Fibroblast of mammary gland (primary cell): Measurements from ENCODE around the gene COL1A2.
A peak's percentile ranks its signal among the peaks of the same experiment; 100 is the strongest.

ENCODE experiments used
- DNase-seq: peaks from one replicate; pipeline ENCODE4 v3.0.0-alpha.2; 2010; ENCODE audit warnings: low read depth
- H3K4me3 ChIP-seq: 2 replicates; pipeline ENCODE4 v1.5.1; 2011; ENCODE audit warnings: low read depth, mild to moderate bottlenecking, low read length, moderate library complexity; ENCODE audit not compliant: control insufficient read depth
- TF ChIP-seq, protein P1 (sequence below): conservative IDR thresholded peaks from 2 replicates; pipeline ENCODE4 v1.5.1; 2011; ENCODE audit warnings: low read depth, low read length, inconsistent platforms; ENCODE audit not compliant: control insufficient read depth, insufficient read depth

The COL1A2 gene

DNA sequence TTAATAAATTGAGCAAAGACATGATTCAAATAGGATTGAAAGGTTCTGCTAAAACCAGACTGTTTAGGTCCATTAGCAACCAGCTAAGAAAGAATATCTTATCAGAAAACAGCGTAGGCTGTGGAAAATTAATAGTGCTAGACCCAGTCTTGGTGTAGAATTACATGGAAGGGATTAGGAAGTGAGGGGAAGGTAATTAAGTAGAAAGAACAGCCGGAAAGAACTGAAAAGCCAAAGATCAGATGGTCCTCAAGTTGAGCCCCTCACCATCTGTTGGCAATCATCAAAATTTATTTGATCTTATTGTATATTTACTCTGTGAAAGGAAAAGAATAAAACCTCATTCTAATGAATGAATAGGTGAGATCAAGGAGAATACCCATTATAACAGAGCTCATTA is 50.1 kb downstream of the COL1A2 start:
- H3K4me3 ChIP-seq = no peak overlapping the region
- no peak for DNase-seq
- TF ChIP-seq, protein P1, sequence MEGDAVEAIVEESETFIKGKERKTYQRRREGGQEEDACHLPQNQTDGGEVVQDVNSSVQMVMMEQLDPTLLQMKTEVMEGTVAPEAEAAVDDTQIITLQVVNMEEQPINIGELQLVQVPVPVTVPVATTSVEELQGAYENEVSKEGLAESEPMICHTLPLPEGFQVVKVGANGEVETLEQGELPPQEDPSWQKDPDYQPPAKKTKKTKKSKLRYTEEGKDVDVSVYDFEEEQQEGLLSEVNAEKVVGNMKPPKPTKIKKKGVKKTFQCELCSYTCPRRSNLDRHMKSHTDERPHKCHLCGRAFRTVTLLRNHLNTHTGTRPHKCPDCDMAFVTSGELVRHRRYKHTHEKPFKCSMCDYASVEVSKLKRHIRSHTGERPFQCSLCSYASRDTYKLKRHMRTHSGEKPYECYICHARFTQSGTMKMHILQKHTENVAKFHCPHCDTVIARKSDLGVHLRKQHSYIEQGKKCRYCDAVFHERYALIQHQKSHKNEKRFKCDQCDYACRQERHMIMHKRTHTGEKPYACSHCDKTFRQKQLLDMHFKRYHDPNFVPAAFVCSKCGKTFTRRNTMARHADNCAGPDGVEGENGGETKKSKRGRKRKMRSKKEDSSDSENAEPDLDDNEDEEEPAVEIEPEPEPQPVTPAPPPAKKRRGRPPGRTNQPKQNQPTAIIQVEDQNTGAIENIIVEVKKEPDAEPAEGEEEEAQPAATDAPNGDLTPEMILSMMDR = no peak

DNA sequence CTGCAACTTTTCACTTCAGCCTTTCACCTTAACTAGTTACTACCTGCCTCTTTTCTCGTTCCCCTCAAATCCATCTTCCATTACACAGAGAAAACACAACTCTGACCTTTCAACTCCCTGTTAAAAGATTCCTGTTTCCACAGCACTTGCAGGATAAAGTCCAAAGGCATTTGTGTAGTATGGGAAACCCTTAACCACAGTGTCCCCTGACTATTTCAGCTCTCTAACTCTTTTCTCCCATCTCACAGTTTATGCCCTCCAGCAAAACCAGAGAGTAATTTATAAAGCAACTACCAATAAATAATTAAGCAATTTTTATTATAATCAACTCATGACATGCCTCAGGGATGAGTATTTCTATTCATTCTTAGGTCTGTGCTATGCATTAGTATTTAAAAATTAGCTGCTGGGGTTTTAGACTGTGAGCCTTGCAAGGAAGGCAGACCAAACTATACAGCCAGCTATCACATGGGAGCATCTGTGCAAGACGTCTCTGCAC is 51.0 kb downstream of the COL1A2 start:
- TF ChIP-seq, protein P1 = no peak
- no peak overlapping the region for H3K4me3 ChIP-seq
- no peak for DNase-seq

DNA sequence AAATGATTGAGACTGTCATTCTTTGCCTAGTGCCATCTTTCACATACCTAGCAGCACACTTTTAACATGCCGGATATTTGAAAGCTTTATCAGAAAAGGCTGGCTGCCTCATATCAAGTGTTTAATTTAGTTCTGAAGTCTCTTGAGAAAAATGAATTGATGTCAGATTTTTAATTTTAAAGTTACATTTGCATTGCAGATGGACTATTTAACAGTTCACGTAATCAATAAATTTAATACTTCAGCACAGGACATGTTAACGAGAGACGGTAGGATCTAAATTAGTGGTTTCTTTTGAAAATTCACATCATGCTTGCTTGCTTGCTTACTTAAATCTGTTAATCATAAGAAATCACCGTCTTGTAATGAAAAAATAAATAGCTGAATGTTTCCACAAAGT is 51.6 kb downstream of the COL1A2 start:
- DNase-seq = no peak
- no peak overlapping the region for H3K4me3 ChIP-seq
- TF ChIP-seq, protein P1 = no peak

DNA sequence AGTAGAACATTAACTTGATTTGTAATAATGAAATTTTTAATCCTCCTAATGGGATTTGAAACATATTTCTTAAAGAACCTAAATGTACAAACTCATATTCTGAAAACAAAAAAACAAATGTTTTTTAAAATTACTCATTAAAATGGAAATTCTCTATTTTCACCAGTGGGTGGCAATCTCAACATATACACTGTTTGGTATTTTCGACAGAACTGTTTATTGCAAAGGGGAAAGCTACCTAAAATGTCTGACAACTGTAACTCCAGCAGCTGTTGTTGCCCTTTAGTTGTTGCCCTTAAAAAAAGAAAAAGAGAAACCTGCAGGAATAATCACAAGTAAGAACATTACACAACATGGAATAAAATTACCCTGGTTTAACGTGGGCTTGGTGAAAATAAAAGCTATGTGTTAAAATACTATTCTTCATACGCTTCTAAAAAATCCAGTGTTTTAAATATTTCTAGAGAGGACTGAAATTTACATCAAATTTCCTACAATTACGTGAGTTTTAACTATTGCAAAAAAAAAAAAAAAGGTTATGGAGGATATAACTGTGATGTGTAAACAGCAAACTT is 54.5 kb downstream of the COL1A2 start:
- TF ChIP-seq, protein P1 = peak; percentile 68
- H3K4me3 ChIP-seq = no peak overlapping the region
- peak; percentile 64 for DNase-seq

DNA sequence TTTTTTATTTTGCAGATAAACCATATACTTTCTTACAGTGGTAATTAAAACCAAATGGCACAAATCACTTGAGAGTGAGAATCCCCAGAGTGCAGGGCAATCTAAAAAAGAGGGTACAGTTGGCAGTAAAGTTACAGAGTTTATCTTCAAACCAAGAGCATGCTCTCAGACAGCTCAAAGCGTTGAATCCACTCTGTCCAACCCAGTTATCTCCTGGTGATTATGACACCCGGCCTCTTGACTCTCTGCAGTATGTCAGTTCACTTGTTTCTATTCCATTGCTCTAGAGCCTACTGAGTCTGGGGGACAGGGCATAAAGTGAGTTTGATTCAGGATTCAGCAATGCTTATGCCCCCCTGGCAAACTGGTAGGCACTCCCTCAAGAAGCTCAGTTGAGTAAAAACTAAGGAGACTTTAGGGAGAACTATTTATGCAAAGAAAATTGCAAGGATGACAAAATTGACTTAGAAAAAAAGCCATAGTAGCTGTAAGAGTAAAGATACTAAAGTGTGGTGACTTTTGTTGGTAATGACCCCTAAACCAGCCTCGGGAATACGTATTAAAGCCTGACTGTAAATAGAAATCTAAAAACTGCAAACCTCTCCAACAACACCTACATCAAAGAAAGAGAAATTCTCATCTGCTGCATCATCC is 55.5 kb downstream of the COL1A2 start:
- no peak overlapping the region for H3K4me3 ChIP-seq
- TF ChIP-seq, protein P1 = no peak
- DNase-seq = no peak

DNA sequence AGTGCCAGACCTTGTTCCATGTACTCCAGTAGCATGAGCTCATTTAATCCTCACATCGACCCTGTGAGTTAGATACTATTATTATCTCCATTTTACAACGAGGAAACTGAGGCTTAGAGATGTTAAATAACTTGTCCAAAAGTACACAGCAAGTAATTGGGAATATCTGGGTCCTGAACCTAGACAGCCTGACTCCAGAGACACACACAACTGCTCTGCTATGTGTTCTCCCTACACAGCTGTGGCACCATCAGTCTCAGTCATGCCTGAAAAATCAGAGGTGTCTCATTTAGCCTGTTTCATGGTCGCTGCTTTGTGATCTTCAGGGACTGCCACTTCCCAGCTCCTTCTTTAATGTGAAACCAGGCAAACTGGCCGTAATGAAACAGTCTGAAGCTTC is 56.5 kb downstream of the COL1A2 start:
- H3K4me3 ChIP-seq = no peak overlapping the region
- TF ChIP-seq, protein P1 = no peak
- no peak for DNase-seq
